GM12892 (cell line): ENCODE data around the gene ALKBH5.

Experiments
- POLR2A ChIP-seq: IDR thresholded peaks from 2 replicates; pipeline ENCODE4 v1.6.1; 2011; ENCODE audit warnings: low read depth, low read length, control low read depth
- TAF1 ChIP-seq: IDR thresholded peaks from 2 replicates; pipeline ENCODE4 v1.6.1; 2011; ENCODE audit warnings: low read depth, mild to moderate bottlenecking, control low read depth, low read length, borderline replicate concordance

DNA sequence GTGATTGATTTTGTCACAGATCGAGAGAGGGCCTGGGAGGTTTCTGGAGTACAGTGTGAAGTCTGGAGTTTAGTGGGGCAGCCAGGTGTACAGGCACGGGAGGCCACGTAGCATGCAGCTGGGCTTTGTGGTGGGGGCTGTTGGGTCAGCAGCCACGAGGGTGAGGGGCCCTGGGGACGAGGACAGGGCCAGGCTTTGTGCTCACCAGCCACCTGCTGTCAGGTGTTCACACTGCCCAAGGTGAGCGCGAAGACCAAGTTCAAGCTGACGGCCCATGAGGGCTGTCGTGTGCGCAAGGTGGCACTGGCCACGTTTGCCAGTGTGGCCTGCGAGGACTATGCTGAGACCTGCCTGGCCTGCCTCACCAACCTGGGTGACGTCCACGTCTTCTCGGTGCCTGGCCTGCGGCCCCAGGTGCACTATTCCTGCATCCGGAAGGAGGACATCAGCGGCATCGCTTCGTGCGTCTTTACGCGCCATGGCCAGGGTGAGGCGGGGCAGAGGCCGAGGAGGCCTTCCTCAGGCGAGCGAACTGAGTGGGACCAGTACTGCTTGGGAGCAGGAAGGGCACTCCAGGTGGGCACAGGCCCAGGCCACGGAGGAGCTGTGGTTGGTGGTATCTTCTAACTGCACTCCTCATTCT lies 57.7 kb downstream of the ALKBH5 start:
- TF ChIP-seq POLR2A (no peak), TAF1 (no peak)
